Fibroblast of villous mesenchyme (primary cell): ENCODE data around the gene MARCHF5. TPM values are rescaled to one million over a fixed set of nuclear protein-coding genes. Genes with fewer than 3 reads are reported as not detected.

Experiments used
- DNase-seq: peaks from one replicate; pipeline ENCODE4 v3.0.0-alpha.2; 2010; ENCODE audit warnings: low read depth
- H3K4me3 ChIP-seq: 2 replicates; pipeline ENCODE4 v1.5.1; 2011; ENCODE audit warnings: low read depth, mild to moderate bottlenecking, low read length
- total RNA-seq: library from RNA; depleted of rRNA; stranded (reverse); fragments of >200 nt; gene quantifications from 2 replicates; pipeline ENCODE4 v1.2.3, GENCODE V29; 2012
- TF ChIP-seq, protein P1 (sequence below): IDR thresholded peaks from 2 replicates; pipeline ENCODE4 v1.5.1; 2012; ENCODE audit warnings: low read depth, mild to moderate bottlenecking, low read length; ENCODE audit not compliant: insufficient read depth

Gene MARCHF5, protein sequence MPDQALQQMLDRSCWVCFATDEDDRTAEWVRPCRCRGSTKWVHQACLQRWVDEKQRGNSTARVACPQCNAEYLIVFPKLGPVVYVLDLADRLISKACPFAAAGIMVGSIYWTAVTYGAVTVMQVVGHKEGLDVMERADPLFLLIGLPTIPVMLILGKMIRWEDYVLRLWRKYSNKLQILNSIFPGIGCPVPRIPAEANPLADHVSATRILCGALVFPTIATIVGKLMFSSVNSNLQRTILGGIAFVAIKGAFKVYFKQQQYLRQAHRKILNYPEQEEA
- total RNA-seq = 10.3 and 13.4 TPM in 2 replicates

DNA sequence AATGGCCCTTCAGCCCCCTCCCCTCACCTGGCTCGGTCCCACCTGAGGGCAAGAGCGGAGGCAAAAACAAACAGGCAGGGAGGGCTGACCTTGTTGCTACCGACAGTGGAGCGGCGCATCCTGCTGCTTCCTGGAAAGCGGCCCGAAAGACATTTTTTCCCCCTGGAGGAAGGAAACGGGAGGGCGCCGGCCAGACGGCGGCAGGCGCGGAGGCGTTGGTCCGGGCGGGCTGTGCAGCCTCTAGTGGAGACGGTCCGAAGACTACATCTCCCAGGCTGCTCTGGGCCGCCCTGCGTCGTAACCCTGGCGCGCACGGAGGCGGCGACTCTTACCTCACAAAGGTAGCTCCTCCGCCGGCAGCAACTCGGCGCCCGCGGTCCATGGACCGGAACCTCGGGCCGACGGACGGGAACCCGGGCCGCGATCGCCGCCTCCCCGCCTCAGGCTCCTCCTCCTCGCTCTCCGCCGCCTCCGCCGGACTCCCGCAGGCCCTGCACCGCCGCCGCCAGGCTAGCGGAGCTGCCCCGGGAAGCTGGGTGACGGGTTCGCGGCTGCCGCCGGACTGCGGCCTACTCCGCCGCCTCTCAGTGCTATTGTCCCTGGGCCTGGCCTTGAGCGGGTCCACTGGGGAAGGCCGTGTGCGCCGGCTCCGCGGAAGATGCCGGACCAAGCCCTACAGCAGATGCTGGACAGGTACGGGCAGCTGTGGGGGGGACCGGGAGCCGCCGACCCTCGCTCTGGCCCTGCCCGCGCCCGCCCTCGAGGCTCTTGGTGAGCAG lies at the start of gene MARCHF5, which contains the start of gene CPEB3:
MARCHF5 (plus strand) TSS at position 331 of the 779 bp plus-strand sequence; CDS start at position 659, 328 bp downstream.
CPEB3 (minus strand) TSS at position 242 of the 779 bp plus-strand sequence. CDS start 50,728 bp downstream, outside the sequence.
- peak within 1 kb of the TSS; percentile 96 for H3K4me3 ChIP-seq
- TF ChIP-seq, protein P1, sequence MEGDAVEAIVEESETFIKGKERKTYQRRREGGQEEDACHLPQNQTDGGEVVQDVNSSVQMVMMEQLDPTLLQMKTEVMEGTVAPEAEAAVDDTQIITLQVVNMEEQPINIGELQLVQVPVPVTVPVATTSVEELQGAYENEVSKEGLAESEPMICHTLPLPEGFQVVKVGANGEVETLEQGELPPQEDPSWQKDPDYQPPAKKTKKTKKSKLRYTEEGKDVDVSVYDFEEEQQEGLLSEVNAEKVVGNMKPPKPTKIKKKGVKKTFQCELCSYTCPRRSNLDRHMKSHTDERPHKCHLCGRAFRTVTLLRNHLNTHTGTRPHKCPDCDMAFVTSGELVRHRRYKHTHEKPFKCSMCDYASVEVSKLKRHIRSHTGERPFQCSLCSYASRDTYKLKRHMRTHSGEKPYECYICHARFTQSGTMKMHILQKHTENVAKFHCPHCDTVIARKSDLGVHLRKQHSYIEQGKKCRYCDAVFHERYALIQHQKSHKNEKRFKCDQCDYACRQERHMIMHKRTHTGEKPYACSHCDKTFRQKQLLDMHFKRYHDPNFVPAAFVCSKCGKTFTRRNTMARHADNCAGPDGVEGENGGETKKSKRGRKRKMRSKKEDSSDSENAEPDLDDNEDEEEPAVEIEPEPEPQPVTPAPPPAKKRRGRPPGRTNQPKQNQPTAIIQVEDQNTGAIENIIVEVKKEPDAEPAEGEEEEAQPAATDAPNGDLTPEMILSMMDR = peak; percentile 69
- peak; percentile 96 for DNase-seq

DNA sequence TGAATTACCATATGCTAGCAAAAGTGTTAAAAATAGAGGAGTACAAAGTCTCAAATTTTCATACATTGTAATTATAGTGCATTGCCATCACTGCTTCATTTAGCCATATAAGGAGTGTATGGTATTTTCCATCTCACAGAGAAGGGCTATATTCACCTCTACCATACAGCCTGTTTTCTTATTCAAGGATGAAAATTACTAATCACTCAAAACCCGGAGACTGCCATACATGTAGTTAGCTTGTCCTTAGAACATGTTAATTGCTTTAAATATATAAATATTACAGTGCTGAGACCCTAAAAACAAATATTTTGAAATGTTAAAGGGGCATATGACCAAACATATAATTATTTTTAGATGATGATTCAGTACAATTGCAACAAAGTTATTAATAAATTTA lies 49.5 kb upstream of the MARCHF5 start:
- no peak for DNase-seq
- TF ChIP-seq, protein P1 = no peak
- peak overlapping the region; percentile 78 for H3K4me3 ChIP-seq

DNA sequence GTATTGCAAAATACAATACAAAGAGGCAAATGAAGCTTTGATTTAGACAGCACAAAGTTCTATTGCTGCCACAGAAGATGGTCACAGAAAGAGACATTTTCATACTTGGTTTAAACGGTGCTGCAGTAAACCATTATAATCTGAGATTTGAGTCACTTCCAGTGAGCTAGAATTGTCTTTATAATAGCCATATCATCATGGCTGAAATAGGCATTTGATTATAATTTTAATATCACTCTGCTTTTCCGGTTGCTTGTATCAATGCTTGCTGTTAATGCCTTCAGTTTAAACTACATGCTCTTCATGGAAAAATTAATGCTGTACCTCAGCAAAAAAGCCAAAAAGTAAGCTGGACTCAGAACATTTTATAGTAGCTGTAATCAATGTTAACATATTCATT lies 48.6 kb upstream of the MARCHF5 start:
- TF ChIP-seq, protein P1 = no peak
- no peak for DNase-seq
- no peak overlapping the region for H3K4me3 ChIP-seq

DNA sequence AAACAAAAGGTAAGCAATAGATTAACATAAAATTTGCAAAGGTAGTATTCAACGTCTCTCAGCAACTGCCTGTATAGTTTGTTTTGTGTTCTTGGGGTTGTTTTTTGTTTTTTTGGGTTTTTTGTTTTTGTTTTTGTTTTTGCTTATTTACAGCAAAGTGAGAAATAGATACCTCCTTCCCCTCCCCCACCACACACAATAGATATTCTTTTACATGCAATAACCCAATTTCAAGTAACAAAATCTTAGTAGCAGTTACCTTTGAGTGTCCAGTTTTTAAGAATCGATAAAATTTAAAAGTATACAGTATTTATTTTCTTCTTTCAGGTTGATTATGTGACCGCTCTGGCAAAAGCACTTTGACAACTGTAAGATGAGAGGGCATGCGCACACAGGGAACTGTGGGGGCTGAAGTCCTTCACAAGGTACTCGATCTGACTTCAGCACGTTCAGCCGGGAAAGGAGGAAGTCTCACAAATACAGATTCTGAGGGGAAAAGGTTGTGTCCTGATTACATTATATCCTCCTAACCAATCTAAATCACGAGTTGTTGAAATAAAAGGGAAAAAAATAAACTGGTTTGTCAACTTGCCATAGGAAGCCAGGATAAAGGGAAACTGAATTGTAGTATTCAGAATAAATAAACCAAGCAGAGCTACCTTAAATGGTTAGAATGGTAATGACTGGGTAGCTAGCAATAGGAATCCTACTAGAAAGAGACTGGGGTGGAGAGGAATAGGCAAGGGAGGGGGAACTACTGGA lies 47.9 kb upstream of the MARCHF5 start:
- H3K4me3 ChIP-seq = peak overlapping the region; percentile 26
- TF ChIP-seq, protein P1 = no peak
- peak; percentile 26 for DNase-seq

DNA sequence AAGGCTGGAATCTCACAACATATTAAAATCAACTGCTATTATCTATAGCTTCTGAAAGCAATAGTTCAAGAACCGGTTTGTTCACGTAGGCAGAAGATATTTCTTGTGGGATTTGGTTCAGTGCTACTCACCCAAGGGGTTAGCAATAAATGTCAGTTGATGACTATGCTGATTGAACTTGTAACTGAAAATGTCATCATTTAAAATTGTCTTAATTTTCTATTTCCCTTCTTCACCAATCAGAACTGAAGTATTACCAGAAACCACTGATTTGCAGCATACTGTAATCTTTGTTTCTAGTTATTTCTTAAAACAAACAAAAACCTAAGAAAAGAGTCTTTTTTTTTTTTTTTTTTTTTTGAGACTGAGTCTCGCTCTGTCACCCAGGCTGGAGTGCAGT lies 46.2 kb upstream of the MARCHF5 start:
- DNase-seq = no peak
- no peak overlapping the region for H3K4me3 ChIP-seq
- TF ChIP-seq, protein P1 = no peak

DNA sequence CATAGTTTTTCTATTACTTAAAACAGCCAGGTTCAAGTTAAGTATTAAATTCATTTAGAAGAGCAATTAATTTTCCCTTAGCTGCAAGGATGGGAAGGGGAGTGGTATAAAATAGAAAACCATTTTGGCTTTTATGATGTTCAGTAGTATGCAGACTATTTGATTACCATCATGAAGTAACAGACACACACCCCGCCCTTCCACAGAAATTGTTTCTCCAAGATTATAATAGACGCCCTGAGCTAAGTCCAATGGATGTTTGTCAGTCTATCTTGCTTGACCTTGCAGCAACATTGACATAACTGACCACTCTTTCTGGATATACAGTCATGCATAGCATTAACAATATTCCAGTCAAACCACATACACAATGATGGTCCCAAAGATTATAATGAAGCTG lies 42.4 kb upstream of the MARCHF5 start:
- H3K4me3 ChIP-seq = no peak overlapping the region
- DNase-seq = no peak
- TF ChIP-seq, protein P1 = no peak
